ENCODE measurements around the gene BIK.

The BIK gene

GRCh38 chr22:43088984-43089717 lies 21.4 kb upstream of the BIK start, which contains the start of gene TTLL1:
Gene TTLL1 (minus strand): TSS chr22:43089391. CDS start chr22:43075586, 13,805 bp downstream.
- Histone ChIP-seq H3K36me3 (ENCODE audit: control insufficient read depth, insufficient read depth, low read length) (no peaks in the 10 kb centered on the region), H3K4me3 (replicated peaks; ENCODE audit: low read depth, low read length) (peak within 1 kb of the TSS; percentile 87), H3K27me3 (replicated peaks; ENCODE audit: control insufficient read depth, insufficient read depth, low read length) (no peaks in the 10 kb centered on the region)
- TF ChIP-seq CTCF (IDR thresholded peaks at IDR 0.05; ENCODE audit: insufficient read depth, low read length, poor library complexity, severe bottlenecking) = no peak
- DNase-seq (ENCODE audit: extremely low read depth, insufficient read length) = peak; percentile 93

GRCh38 chr22:43090130-43090789 lies 20.3 kb upstream of the BIK start:
- Histone ChIP-seq H3K27me3 (replicated peaks; ENCODE audit: control insufficient read depth, insufficient read depth, low read length) (no peaks in the 10 kb centered on the region), H3K36me3 (ENCODE audit: control insufficient read depth, insufficient read depth, low read length) (no peaks in the 10 kb centered on the region), H3K4me3 (replicated peaks; ENCODE audit: low read depth, low read length) (no peak overlapping the region)
- peak; percentile 38 for DNase-seq (ENCODE audit: extremely low read depth, insufficient read length)
- peak; percentile 46 for TF ChIP-seq CTCF (IDR thresholded peaks at IDR 0.05; ENCODE audit: insufficient read depth, low read length, poor library complexity, severe bottlenecking)

- no peaks in the 10 kb centered on the region for H3K36me3 ChIP-seq (ENCODE audit: control insufficient read depth, insufficient read depth, low read length)
- DNase-seq (ENCODE audit: extremely low read depth, insufficient read length) = no peak
- H3K27me3 ChIP-seq (replicated peaks; ENCODE audit: control insufficient read depth, insufficient read depth, low read length) = no peaks in the 10 kb centered on the region
- no peak for TF ChIP-seq CTCF (IDR thresholded peaks at IDR 0.05; ENCODE audit: insufficient read depth, low read length, poor library complexity, severe bottlenecking)
- H3K4me3 ChIP-seq (replicated peaks; ENCODE audit: low read depth, low read length) = no peak overlapping the region
Measured at GRCh38 chr22:43092085-43092484, 18.5 kb upstream of the BIK start.

GRCh38 chr22:43094085-43094484 lies 16.5 kb upstream of the BIK start:
- no peak overlapping the region for H3K4me3 ChIP-seq (replicated peaks; ENCODE audit: low read depth, low read length)
- peak; percentile 37 for TF ChIP-seq CTCF (IDR thresholded peaks at IDR 0.05; ENCODE audit: insufficient read depth, low read length, poor library complexity, severe bottlenecking)

GRCh38 chr22:43094551-43094950 lies 16.0 kb upstream of the BIK start:
- no peak for TF ChIP-seq CTCF (IDR thresholded peaks at IDR 0.05; ENCODE audit: insufficient read depth, low read length, poor library complexity, severe bottlenecking)
- DNase-seq (ENCODE audit: extremely low read depth, insufficient read length) = no peak
- Histone ChIP-seq H3K4me3 (replicated peaks; ENCODE audit: low read depth, low read length) (no peak overlapping the region), H3K36me3 (ENCODE audit: control insufficient read depth, insufficient read depth, low read length) (no peaks in the 10 kb centered on the region), H3K27me3 (replicated peaks; ENCODE audit: control insufficient read depth, insufficient read depth, low read length) (no peaks in the 10 kb centered on the region)

More at GRCh38 chr22:43094085-43094484, 16.5 kb upstream of the BIK start:
- Histone ChIP-seq H3K36me3 (ENCODE audit: control insufficient read depth, insufficient read depth, low read length) (no peaks in the 10 kb centered on the region), H3K27me3 (replicated peaks; ENCODE audit: control insufficient read depth, insufficient read depth, low read length) (no peaks in the 10 kb centered on the region)
- DNase-seq (ENCODE audit: extremely low read depth, insufficient read length) = no peak

All from GM06990 (cell line).